A549 (cell line): ENCODE results near the gene HOMER1.
"Not testable (repeated sequence)": the region's sequence is repeated elsewhere in the genome, so short reads cannot be mapped to it uniquely, and the experiment has no call there.

Experiments used
- BHLHE40 ChIP-seq: IDR thresholded peaks from 2 replicates; pipeline ENCODE4 v1.6.1; 2012; ENCODE audit warnings: low read depth, low read length, inconsistent platforms
- CEBPB ChIP-seq, 2 experiments: fragments of >200 bp in 1 of 2; sonication (Bioruptor Twin) in 1 of 2; formaldehyde crosslinking in 1 of 2; IDR thresholded peaks; 2 replicates each; pipeline ENCODE4 v1.6.1; 2012 to 2016
- JUN ChIP-seq, 2 experiments: fragments of >200 bp; sonication (Bioruptor Twin); formaldehyde crosslinking; IDR thresholded peaks; 2 replicates in 1 of 2; 3 replicates in 1 of 2; pipeline ENCODE4 v1.6.1; 2016 to 2017
- NFE2L2 ChIP-seq: fragments of 150-350 bp; conservative IDR thresholded peaks from 2 replicates; pipeline ENCODE4 v1.6.1; 2014; ENCODE audit warnings: low read length
- POLR2A ChIP-seq: IDR thresholded peaks from 2 replicates; pipeline ENCODE4 v1.6.1; 2012; ENCODE audit warnings: mild to moderate bottlenecking, low read length
- RARB ChIP-seq: fragments of 250-450 bp; sonication (Bioruptor Pico); IDR thresholded peaks from 2 replicates; pipeline ENCODE4 v1.8.0; 2021; ENCODE audit warnings: mild to moderate bottlenecking, moderate library complexity
- SMC3 ChIP-seq: fragments of >200 bp; sonication (Bioruptor Twin); formaldehyde crosslinking; IDR thresholded peaks from 3 replicates; pipeline ENCODE4 v1.6.1; 2018; ENCODE audit warnings: inconsistent platforms
- ZSCAN20 ChIP-seq: fragments of 250-450 bp; sonication (Bioruptor Pico); IDR thresholded peaks from 2 replicates; pipeline ENCODE4 v1.8.0; 2022; ENCODE audit warnings: mild to moderate bottlenecking, moderate library complexity
- TF ChIP-seq, protein P1 (sequence below): fragments of >200 bp; sonication (Bioruptor Twin); formaldehyde crosslinking; IDR thresholded peaks from 3 replicates; pipeline ENCODE4 v1.5.1; 2016
- TF ChIP-seq, protein P2 (sequence below): fragments of 150-350 bp; IDR thresholded peaks from 2 replicates; pipeline ENCODE4 v1.6.1; 2014; ENCODE audit warnings: low read depth, mild to moderate bottlenecking, low read length
- TF ChIP-seq, protein P3 (sequence below): IDR thresholded peaks from 2 replicates; pipeline ENCODE4 v1.6.1; 2012

DNA sequence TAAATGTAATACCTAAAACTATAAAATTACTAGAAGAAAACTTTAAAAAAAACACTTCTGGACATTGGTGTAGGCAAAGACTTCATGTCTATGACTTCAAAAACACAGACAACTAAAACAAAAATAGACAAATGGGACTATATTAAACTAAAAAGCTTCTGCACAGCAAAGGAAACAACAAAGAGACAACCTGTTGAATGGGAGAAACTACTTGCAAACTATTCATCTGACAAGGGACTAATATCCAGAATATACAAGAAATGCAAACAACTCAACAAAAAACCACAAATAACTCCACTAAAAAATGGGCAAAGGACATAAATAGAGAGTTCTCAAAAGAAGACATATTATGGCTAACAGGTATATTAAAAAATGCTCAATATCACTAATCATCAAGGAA lies 128.8 kb downstream of the HOMER1 start:
- TF ChIP-seq, protein P1, sequence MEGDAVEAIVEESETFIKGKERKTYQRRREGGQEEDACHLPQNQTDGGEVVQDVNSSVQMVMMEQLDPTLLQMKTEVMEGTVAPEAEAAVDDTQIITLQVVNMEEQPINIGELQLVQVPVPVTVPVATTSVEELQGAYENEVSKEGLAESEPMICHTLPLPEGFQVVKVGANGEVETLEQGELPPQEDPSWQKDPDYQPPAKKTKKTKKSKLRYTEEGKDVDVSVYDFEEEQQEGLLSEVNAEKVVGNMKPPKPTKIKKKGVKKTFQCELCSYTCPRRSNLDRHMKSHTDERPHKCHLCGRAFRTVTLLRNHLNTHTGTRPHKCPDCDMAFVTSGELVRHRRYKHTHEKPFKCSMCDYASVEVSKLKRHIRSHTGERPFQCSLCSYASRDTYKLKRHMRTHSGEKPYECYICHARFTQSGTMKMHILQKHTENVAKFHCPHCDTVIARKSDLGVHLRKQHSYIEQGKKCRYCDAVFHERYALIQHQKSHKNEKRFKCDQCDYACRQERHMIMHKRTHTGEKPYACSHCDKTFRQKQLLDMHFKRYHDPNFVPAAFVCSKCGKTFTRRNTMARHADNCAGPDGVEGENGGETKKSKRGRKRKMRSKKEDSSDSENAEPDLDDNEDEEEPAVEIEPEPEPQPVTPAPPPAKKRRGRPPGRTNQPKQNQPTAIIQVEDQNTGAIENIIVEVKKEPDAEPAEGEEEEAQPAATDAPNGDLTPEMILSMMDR, result not testable (repeated sequence)
- TF ChIP-seq JUN (IDR thresholded peaks at IDR 0.05); RARB (CRISPR knock-in tag); POLR2A; CEBPB (IDR thresholded peaks at IDR 0.05); NFE2L2; SMC3; ZSCAN20 (CRISPR knock-in tag); BHLHE40: not testable (repeated sequence)
- TF ChIP-seq, protein P2, sequence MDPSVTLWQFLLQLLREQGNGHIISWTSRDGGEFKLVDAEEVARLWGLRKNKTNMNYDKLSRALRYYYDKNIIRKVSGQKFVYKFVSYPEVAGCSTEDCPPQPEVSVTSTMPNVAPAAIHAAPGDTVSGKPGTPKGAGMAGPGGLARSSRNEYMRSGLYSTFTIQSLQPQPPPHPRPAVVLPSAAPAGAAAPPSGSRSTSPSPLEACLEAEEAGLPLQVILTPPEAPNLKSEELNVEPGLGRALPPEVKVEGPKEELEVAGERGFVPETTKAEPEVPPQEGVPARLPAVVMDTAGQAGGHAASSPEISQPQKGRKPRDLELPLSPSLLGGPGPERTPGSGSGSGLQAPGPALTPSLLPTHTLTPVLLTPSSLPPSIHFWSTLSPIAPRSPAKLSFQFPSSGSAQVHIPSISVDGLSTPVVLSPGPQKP, result not testable (repeated sequence)
- TF ChIP-seq, protein P3, sequence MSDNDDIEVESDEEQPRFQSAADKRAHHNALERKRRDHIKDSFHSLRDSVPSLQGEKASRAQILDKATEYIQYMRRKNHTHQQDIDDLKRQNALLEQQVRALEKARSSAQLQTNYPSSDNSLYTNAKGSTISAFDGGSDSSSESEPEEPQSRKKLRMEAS, result not testable (repeated sequence)
